BJ (cell line): Measurements from ENCODE around the gene ABCC5. TPM values are rescaled to one million over a fixed set of nuclear protein-coding genes. Genes with fewer than 3 reads are reported as not detected.
"Not testable (repeated sequence)": the region's sequence is repeated elsewhere in the genome, so short reads cannot be mapped to it uniquely, and the experiment has no call there.

ENCODE experiments used
- CTCF ChIA-PET: fragments of 350-600 bp; formaldehyde crosslinking; extraction: SDS; loops from one replicate; lab custom pipeline; 2021; ENCODE audit warnings: antibody characterized with exemption, inconsistent platforms; lab: Yijun Ruan, JAX
- POLR2A ChIA-PET: fragments of 300-600 bp; sonication (Branson Sonifier 250); formaldehyde crosslinking; extraction: SDS; loops from one replicate; lab custom pipeline; 2021; ENCODE audit warnings: antibody characterized with exemption; lab: Charles Lee
- DNase-seq: peaks from one replicate; pipeline ENCODE4 v3.0.0-alpha.2; 2011; ENCODE audit warnings: low read depth
- H3K27me3 ChIP-seq: 2 replicates; pipeline ENCODE4 v1.6.0; 2011; ENCODE audit warnings: low read length; ENCODE audit not compliant: control insufficient read depth, insufficient read depth
- H3K36me3 ChIP-seq: 2 replicates; pipeline ENCODE4 v1.5.1; 2011; ENCODE audit warnings: low read length; ENCODE audit not compliant: control insufficient read depth, insufficient read depth
- H3K4me3 ChIP-seq: 2 replicates; pipeline ENCODE4 v1.5.1; 2011; ENCODE audit warnings: low read depth, mild to moderate bottlenecking, control low read depth, low read length
- polyA plus RNA-seq: library from polyadenylated mRNA; depleted of rRNA; stranded (reverse); fragments of >200 nt; gene quantifications from 2 replicates; pipeline ENCODE4 v1.2.3, GENCODE V29; 2011
- TF ChIP-seq, protein P1 (sequence below): IDR thresholded peaks from 2 replicates; pipeline ENCODE4 v1.5.1; 2011; ENCODE audit warnings: low read depth, mild to moderate bottlenecking, control low read depth, inconsistent platforms, low read length, moderate library complexity; ENCODE audit not compliant: insufficient read depth

The ABCC5 gene
- polyA plus RNA-seq, 1 experiment = 16.9 TPM

DNA sequence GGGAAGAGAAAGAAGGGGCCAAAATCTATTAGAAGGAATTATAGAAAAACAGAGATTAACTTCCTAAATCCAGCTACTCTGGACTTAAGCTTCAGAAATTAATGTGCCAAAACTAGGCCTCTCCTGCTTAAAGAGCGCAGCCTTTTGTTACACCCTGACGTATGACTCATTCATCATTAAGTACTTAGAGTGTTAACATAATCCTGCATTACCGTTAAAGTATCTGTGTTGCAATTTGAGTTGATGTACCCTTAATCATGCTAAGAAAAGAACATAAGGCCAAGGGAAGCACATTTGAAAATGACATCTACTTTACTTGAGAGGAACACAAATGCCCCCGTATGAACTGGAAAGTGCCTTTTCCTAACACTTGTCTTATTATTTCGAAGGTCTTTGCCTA is 21.7 kb upstream of the ABCC5 start:
- POLR2A ChIA-PET = no interaction called here
- Histone ChIP-seq H3K27me3 (no peaks in the 10 kb centered on the region), H3K4me3 (no peak overlapping the region), H3K36me3 (no peaks in the 10 kb centered on the region)
- CTCF ChIA-PET = interaction anchor here (1.0 to 1.4 kb wide), 5 partner anchors 10 to 251 kb away, joined by 3 to 5 read pairs (median 3); partner anchors contain the start of gene ABCC5
- DNase-seq = no peak
- TF ChIP-seq, protein P1, sequence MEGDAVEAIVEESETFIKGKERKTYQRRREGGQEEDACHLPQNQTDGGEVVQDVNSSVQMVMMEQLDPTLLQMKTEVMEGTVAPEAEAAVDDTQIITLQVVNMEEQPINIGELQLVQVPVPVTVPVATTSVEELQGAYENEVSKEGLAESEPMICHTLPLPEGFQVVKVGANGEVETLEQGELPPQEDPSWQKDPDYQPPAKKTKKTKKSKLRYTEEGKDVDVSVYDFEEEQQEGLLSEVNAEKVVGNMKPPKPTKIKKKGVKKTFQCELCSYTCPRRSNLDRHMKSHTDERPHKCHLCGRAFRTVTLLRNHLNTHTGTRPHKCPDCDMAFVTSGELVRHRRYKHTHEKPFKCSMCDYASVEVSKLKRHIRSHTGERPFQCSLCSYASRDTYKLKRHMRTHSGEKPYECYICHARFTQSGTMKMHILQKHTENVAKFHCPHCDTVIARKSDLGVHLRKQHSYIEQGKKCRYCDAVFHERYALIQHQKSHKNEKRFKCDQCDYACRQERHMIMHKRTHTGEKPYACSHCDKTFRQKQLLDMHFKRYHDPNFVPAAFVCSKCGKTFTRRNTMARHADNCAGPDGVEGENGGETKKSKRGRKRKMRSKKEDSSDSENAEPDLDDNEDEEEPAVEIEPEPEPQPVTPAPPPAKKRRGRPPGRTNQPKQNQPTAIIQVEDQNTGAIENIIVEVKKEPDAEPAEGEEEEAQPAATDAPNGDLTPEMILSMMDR = no peak

DNA sequence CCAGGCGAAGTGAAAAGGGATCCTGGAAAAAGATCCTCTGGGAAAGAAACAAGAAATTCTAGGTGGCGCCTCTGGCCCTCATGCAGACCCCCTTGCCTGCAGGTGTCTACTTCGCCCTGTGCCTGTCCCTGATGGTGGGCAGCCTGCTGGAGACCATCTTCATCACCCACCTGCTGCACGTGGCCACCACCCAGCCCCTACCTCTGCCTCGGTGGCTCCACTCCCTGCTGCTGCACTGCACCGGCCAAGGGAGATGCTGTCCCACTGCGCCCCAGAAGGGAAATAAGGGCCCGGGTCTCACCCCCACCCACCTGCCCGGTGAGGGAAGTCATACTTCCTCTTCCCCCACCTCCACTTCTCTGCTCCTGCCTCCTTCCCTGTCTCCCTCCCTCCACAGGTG is 20.6 kb upstream of the ABCC5 start:
- H3K36me3 ChIP-seq, DNase-seq, POLR2A ChIA-PET, H3K4me3 ChIP-seq, CTCF ChIA-PET, H3K27me3 ChIP-seq: not testable (repeated sequence)

DNA sequence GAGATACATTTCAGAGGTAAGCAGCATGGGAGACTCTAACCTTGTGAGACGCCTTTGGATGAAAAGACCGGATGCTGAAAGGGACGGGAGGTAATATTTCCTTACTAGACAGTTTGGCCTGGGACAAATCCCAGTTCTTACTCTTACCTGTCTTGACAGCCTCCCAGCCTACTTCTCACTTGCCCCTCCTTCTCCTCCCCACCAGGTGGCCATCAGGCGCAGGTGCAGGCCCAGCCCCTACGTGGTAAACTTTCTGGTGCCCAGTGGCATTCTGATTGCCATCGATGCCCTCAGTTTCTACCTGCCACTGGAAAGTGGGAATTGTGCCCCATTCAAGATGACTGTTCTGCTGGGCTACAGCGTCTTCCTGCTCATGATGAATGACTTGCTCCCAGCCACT is 20.1 kb upstream of the ABCC5 start:
- Histone ChIP-seq H3K27me3 (0 out of 2 replicates have a peak, but pooled peaks cover 1% of the 10 kb centered on the region), H3K4me3 (no peak overlapping the region), H3K36me3 (no peaks in the 10 kb centered on the region)
- POLR2A ChIA-PET = no interaction called here
- TF ChIP-seq, protein P1 = no peak
- CTCF ChIA-PET = no interaction called here
- DNase-seq = no peak

DNA sequence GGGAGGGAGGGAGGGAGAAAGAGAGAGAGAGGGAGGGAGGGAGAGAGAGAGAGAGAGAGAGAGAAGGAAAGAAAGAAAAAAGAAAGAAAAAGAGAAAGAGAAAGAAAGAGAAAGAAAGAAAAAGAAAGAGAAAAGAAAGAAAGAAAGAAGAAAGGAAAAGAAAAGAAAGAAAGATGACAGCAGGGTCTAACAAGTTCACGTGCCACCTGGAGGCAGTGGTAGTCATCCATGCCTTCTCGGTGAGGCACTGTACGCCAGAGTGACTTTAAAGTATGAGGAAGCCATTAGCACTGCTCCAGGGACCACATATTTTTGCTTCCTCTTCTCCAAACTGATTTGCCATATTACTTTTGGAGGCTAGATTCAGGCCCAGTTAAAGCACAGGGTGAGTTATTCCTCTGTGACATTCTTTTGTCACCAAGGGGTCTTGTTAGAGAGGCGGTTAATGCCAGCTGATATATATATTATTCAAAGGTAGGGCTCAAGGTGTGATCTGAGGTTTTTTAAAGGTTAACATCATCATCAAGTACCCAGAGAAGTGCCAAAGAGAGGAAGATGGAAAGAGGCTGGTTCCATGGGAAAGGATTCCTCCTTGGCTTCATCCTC is 13.6 kb upstream of the ABCC5 start, which contains the start of gene HTR3D:
Gene HTR3D, plus strand, starts transcription at position 556 of the 606 bp plus-strand sequence. Its CDS starts 0 bp downstream, at position 556.
- Histone ChIP-seq H3K4me3 (no peak within 1 kb of the TSS), H3K36me3 (no peaks in the 10 kb centered on the region), H3K27me3 (peaks cover 4% of the 10 kb centered on the region)
- no peak for DNase-seq
- ChIA-PET CTCF (interaction anchor here (1.5 kb wide), 1 partner anchor 8 kb away, joined by 4 read pairs; no protein-coding TSS in a partner anchor), POLR2A (no interaction called here)
- TF ChIP-seq, protein P1 = no peak

DNA sequence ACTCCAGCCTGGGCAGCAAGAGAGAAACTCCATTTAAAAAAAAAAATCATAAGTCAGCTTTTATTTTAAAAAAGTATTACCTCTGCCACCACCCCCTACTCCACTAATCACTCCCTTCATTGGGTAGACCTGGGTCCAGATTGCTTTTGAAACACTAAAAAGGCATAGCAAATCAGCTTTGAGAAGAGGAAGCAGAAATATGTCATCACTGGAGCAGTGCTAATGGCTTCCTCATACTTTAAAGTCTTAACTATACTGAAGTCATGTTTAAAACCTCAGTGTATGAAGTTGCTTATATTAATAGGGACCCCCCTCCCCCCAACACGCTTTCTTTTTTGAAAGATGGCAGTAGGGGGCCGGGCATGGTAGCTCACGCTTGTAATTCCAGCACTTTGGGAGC is 12.9 kb upstream of the ABCC5 start:
- DNase-seq = no peak
- peaks cover 4% of the 10 kb centered on the region for H3K27me3 ChIP-seq
- TF ChIP-seq, protein P1 = no peak
- CTCF ChIA-PET = interaction anchor here (0.6 kb wide), 1 partner anchor 21 kb away, joined by 4 read pairs; no protein-coding TSS in a partner anchor
- POLR2A ChIA-PET = no interaction called here
- no peaks in the 10 kb centered on the region for H3K36me3 ChIP-seq
- H3K4me3 ChIP-seq = no peak overlapping the region
